Sigmoid colon (tissue), 4 donors: Measurements from ENCODE around the gene NCCRP1.

Source experiments
- EP300 ChIP-seq, 4 donors: sonication (generic); formaldehyde crosslinking; IDR thresholded peaks; one replicate each; pipeline ENCODE4 v1.6.1; 2017; ENCODE audit warnings: antibody characterized with exemption in 4 of 4
- TF ChIP-seq, protein P1 (sequence below), 4 experiments: fragments of 450-650 bp in 3 of 4; fragments of 200-600 bp in 1 of 4; IDR thresholded peaks; one replicate each; pipeline ENCODE4 v1.5.1; 2016 to 2019; ENCODE audit warnings: antibody characterized with exemption in 4 of 4, mild to moderate bottlenecking in 3 of 4, moderate library complexity in 2 of 4

DNA sequence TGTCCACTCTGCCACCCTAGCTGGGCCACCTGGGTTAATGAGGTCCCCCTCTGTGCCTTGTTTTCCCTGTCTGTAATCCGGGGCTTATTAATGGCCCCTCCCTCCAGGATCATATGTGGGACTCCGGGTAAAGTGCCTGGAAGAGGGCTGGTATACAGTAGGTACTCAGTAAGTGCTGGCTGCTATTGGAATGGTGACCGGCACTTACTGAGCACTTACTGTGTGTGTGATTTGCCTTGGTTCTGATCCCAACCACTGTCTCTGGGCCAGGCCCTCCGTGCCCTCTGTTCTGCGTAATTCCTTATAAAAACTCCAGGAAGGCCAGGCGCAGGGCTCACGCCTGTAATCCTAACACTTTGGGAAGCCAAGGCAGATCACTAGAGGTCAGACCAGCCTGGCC, 30.9 kb upstream of the NCCRP1 start:
- TF ChIP-seq, protein P1, sequence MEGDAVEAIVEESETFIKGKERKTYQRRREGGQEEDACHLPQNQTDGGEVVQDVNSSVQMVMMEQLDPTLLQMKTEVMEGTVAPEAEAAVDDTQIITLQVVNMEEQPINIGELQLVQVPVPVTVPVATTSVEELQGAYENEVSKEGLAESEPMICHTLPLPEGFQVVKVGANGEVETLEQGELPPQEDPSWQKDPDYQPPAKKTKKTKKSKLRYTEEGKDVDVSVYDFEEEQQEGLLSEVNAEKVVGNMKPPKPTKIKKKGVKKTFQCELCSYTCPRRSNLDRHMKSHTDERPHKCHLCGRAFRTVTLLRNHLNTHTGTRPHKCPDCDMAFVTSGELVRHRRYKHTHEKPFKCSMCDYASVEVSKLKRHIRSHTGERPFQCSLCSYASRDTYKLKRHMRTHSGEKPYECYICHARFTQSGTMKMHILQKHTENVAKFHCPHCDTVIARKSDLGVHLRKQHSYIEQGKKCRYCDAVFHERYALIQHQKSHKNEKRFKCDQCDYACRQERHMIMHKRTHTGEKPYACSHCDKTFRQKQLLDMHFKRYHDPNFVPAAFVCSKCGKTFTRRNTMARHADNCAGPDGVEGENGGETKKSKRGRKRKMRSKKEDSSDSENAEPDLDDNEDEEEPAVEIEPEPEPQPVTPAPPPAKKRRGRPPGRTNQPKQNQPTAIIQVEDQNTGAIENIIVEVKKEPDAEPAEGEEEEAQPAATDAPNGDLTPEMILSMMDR (IDR thresholded peaks at IDR 0.05) = no peak
- TF ChIP-seq EP300 (IDR thresholded peaks at IDR 0.05) = no peak
